K562 (cell line): ENCODE data around the gene ZBTB16. TPM values are rescaled to one million over a fixed set of nuclear protein-coding genes. Genes with fewer than 3 reads are reported as not detected.

Experiments
- ATAC-seq: fragments of 200-7000 bp; cut with Tn5 transposase; 3 replicates; pipeline ENCODE4 v1.9.1; 2020; ENCODE audit warnings: moderate library complexity
- BruUV-seq: library from RNA; stranded (reverse); fragments of 400-500 nt; replicated peaks from 2 replicates; lab custom pipeline; 2021; lab: Mats Ljungman, UMichigan
- CTCF ChIA-PET: fragments of 300-600 bp; formaldehyde crosslinking; extraction: SDS; loops from one replicate; lab custom pipeline; 2021; ENCODE audit warnings: low intra/inter-chr PET ratio; lab: Yijun Ruan, JAX
- POLR2A ChIA-PET: fragments of 300-600, 350-650 bp; sonication (Branson Sonifier 250); formaldehyde crosslinking; extraction: SDS; loops from one replicate; lab custom pipeline; 2021; ENCODE audit warnings: antibody characterized with exemption, inconsistent platforms; lab: Yijun Ruan, JAX
- DNase-seq, 4 experiments: peaks; one replicate each; pipeline versions ENCODE4 v3.0.0 to v3.0.0-alpha.2; 2011 to 2018; ENCODE audit warnings: low spot score in 3 of 4, mixed read lengths in 3 of 4; ENCODE audit errors: extremely low read depth in 1 of 4
- FAIRE-seq: peaks from 2 replicates; lab custom pipeline; 2011; peaks lifted over from hg19 to GRCh38; lab: Jason Lieb, UNC
- H2AFZ ChIP-seq: 2 replicates; pipeline ENCODE4 v1.6.0; 2011; ENCODE audit warnings: low read depth, low read length, control low read depth, inconsistent platforms
- H3K27ac ChIP-seq: fragments of 200-600 bp; 3 replicates; pipeline ENCODE4 v1.8.0; 2011; ENCODE audit warnings: low read depth, mild to moderate bottlenecking, control low read depth, inconsistent platforms, low read length, moderate library complexity, mixed read lengths; ENCODE audit errors: extremely low read depth
- H3K27me3 ChIP-seq, 2 experiments: fragments of 300-600 bp in 1 of 2; 2 replicates in 1 of 2; 3 replicates in 1 of 2; pipeline versions ENCODE4 v1.6.0 to v1.8.0; 2011; ENCODE audit warnings: inconsistent platforms in 2 of 2, low read length in 2 of 2, mild to moderate bottlenecking in 1 of 2, mixed read lengths in 1 of 2, moderate library complexity in 1 of 2; ENCODE audit not compliant: control insufficient read depth in 2 of 2, insufficient read depth in 2 of 2
- H3K36me3 ChIP-seq: fragments of 300-600 bp; 3 replicates; pipeline ENCODE4 v1.8.0; 2011; ENCODE audit warnings: mild to moderate bottlenecking, low read length, inconsistent platforms; ENCODE audit not compliant: control insufficient read depth, insufficient read depth
- H3K4me1 ChIP-seq, 2 experiments: fragments of 200-600 bp in 1 of 2; replicated peaks in 1 of 2; 2 replicates in 1 of 2; 3 replicates in 1 of 2; pipeline versions ENCODE4 v1.5.1 to v1.8.0; 2011; ENCODE audit warnings: inconsistent platforms in 2 of 2, low read length in 2 of 2, mild to moderate bottlenecking in 1 of 2, mixed read lengths in 1 of 2, moderate library complexity in 1 of 2; ENCODE audit not compliant: control insufficient read depth in 2 of 2, insufficient read depth in 2 of 2
- H3K4me2 ChIP-seq: 2 replicates; pipeline ENCODE4 v1.6.1; 2011; ENCODE audit warnings: low read length, control low read depth, inconsistent platforms, mixed read lengths; ENCODE audit not compliant: insufficient read depth
- H3K4me3 ChIP-seq: fragments of 200-600 bp; sonication (generic), shearing (Covaris generic); 2 replicates; pipeline ENCODE4 v1.5.1; 2016; ENCODE audit warnings: control low read depth, inconsistent platforms
- H3K79me2 ChIP-seq: fragments of 200-600 bp; 3 replicates; pipeline ENCODE4 v1.8.0; 2011; ENCODE audit warnings: low read length, inconsistent platforms; ENCODE audit not compliant: control insufficient read depth, insufficient read depth
- H3K9ac ChIP-seq, 2 experiments: 2 replicates each; pipeline versions ENCODE4 v1.6.0 to v1.6.1; 2011; ENCODE audit warnings: low read depth in 2 of 2, low read length in 2 of 2, control low read depth in 1 of 2, inconsistent platforms in 1 of 2, mild to moderate bottlenecking in 1 of 2, mixed read lengths in 1 of 2; ENCODE audit not compliant: insufficient read depth in 1 of 2
- H3K9me1 ChIP-seq: one replicate; pipeline ENCODE4 v1.6.0; 2011; ENCODE audit warnings: inconsistent platforms, mild to moderate bottlenecking, low read length, moderate library complexity; ENCODE audit not compliant: control insufficient read depth, insufficient read depth
- H3K9me3 ChIP-seq: replicated peaks from 2 replicates; pipeline ENCODE4 v1.5.1; 2011; ENCODE audit warnings: low read depth, low read length, inconsistent platforms; ENCODE audit not compliant: control insufficient read depth, insufficient read depth
- H4K20me1 ChIP-seq: replicated peaks from 2 replicates; pipeline ENCODE4 v1.6.1; 2011; ENCODE audit warnings: low read length, inconsistent platforms, mixed read lengths; ENCODE audit not compliant: control insufficient read depth, insufficient read depth
- ARID2 ChIP-seq: fragments of 450-650 bp; IDR thresholded peaks from 2 replicates; pipeline ENCODE4 v1.6.1; 2017; ENCODE audit warnings: antibody characterized with exemption, mild to moderate bottlenecking
- CEBPG ChIP-seq, 3 experiments: fragments of 200-800 bp in 1 of 3; sonication (Bioruptor generic) in 1 of 3; sonication (generic) in 1 of 3; formaldehyde crosslinking in 1 of 3; IDR thresholded peaks in 2 of 3; conservative IDR thresholded peaks in 1 of 3; 2 replicates each; pipeline versions ENCODE4 v1.6.1 to v1.8.0; 2016 to 2022; ENCODE audit warnings: missing compliant biosample characterization in 2 of 3, missing genetic modification characterization in 2 of 3, mild to moderate bottlenecking in 1 of 3, missing genetic modification reagents in 1 of 3
- FIP1L1 ChIP-seq: fragments of 200-400 bp; formaldehyde crosslinking; IDR thresholded peaks from 2 replicates; pipeline ENCODE4 v1.6.1; 2018; ENCODE audit warnings: mild to moderate bottlenecking, low read depth, low read length; ENCODE audit not compliant: poor library complexity, severe bottlenecking
- FOXJ3 ChIP-seq: sonication (generic); formaldehyde crosslinking; IDR thresholded peaks from 2 replicates; pipeline ENCODE4 v1.4.0; 2020; ENCODE audit warnings: mild to moderate bottlenecking, missing genetic modification reagents
- KDM1A ChIP-seq, 2 experiments: fragments of 450-650 bp; IDR thresholded peaks; 2 replicates each; pipeline ENCODE4 v1.6.1; 2016; ENCODE audit warnings: mild to moderate bottlenecking in 2 of 2
- SMAD2 ChIP-seq: fragments of 150-350 bp; IDR thresholded peaks from 2 replicates; pipeline ENCODE4 v1.6.1; 2014; ENCODE audit warnings: low read depth, mild to moderate bottlenecking, low read length
- SMARCE1 ChIP-seq: fragments of 450-650 bp; IDR thresholded peaks from 2 replicates; pipeline ENCODE4 v1.7.1; 2016; ENCODE audit warnings: mild to moderate bottlenecking
- USF2 ChIP-seq: sonication (generic); formaldehyde crosslinking; IDR thresholded peaks from 2 replicates; pipeline ENCODE4 v1.5.0; 2020; ENCODE audit warnings: missing genetic modification reagents
- YBX1 ChIP-seq: fragments of 450-650 bp; IDR thresholded peaks from 2 replicates; pipeline ENCODE4 v1.7.1; 2016; ENCODE audit warnings: mild to moderate bottlenecking
- ZNF644 ChIP-seq: fragments of 200-800 bp; sonication (Bioruptor generic); IDR thresholded peaks from 2 replicates; pipeline ENCODE4 v1.6.1; 2016; ENCODE audit warnings: low read depth, missing genetic modification characterization, missing compliant biosample characterization
- ZSCAN29 ChIP-seq: fragments of 450-650 bp; IDR thresholded peaks from 2 replicates; pipeline ENCODE4 v1.6.1; 2017
- WGBS: fragments of 100-300 bp; shearing (Covaris generic); methylation state at CpG from one replicate; pipeline ENCODE4 v1.1.6; 2016; ENCODE audit warnings: low coverage, mixed read lengths; ENCODE audit not compliant: insufficient coverage; ENCODE audit errors: missing lambda C conversion rate; 5-methylcytosine and 5-hydroxymethylcytosine counted together
- in situ Hi-C: fragments of 300-500 bp; cut with MboI; formaldehyde crosslinking; loops from 4 replicates; pipeline ENCODE4 v1.15.0; 2018; ENCODE audit warnings: inconsistent platforms, mixed read lengths
- intact Hi-C: fragments of 100-400 bp; cut with micrococcal nuclease; formaldehyde crosslinking; loops from 2 replicates; pipeline ENCODE4 v1.14.2; 2022
- polyA plus RNA-seq, 8 experiments: library from polyadenylated mRNA; depleted of rRNA in 4 of 8; stranded (reverse) in 5 of 8; unstranded in 3 of 8; fragments of >200 nt; fragmentation: Nextera tagmentation in 2 of 8; fragmentation: Illumina TruSeq in 1 of 8; extraction: Ambion mirVana in 2 of 8; extraction: Trizol in 1 of 8; gene quantifications; 2 replicates each; pipeline versions ENCODE4 v1.2.1 to v1.2.3, GENCODE V29; 2011 to 2014; ENCODE audit warnings: inconsistent platforms in 1 of 8, missing spikeins in 1 of 8
- total RNA-seq, 7 experiments: library from RNA; depleted of rRNA in 6 of 7; stranded (reverse); fragments of >200 nt in 6 of 7; fragmentation: Illumina TruSeq in 2 of 7; extraction: Trizol in 2 of 7; gene quantifications; 2 replicates each; pipeline versions ENCODE4 v1.2.1 to v1.2.3, GENCODE V29; 2011 to 2021; ENCODE audit warnings: low replicate concordance in 1 of 7
- TF ChIP-seq, protein P1 (sequence below), 2 experiments: fragments of 450-650 bp; IDR thresholded peaks; 2 replicates each; pipeline ENCODE4 v1.6.1; 2016
- TF ChIP-seq, protein P2 (sequence below), 2 experiments: fragments of 150-350 bp in 1 of 2; IDR thresholded peaks; 2 replicates each; pipeline ENCODE4 v1.6.1; 2012 to 2016; ENCODE audit warnings: low read depth in 2 of 2, low read length in 2 of 2, mild to moderate bottlenecking in 1 of 2, moderate library complexity in 1 of 2

ZBTB16 gene
- total and polyA plus RNA-seq, 9 of the 15 experiments (the other 6 are each of a cell fraction or from before 2014, with no cell fraction given) = 0.06 to 0.40 (median 0.24) TPM; not detected in 4

DNA sequence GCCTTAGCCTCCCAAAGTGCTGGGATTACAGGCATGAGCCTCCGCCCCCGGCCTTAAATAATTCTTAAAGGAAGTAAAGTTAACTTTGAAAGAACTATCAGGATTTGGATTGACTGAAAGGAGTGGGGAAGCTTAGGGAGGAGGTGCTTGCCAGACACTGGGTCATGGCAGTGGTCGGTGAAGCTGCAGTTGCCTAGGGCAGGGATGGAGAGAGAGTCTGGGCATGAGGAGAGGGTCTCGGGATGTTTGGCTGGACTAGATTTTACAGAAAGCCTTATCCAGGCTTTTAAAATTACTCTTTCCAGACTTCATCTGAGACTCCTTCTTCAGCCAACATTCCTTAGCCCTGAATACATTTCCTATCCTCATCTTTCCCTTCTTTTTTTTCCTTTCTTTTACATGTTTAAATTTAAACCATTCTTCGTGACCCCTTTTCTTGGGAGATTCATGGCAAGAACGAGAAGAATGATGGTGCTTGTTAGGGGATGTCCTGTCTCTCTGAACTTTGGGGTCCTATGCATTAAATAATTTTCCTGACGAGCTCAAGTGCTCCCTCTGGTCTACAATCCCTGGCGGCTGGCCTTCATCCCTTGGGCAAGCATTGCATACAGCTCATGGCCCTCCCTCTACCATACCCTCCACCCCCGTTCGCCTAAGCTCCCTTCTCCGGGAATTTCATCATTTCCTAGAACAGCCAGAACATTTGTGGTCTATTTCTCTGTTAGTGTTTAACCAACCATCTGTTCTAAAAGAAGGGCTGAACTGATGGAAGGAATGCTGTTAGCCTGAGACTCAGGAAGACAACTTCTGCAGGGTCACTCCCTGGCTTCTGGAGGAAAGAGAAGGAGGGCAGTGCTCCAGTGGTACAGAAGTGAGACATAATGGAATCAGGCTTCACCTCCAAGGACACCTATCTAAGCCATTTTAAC, 236.4 kb downstream of the ZBTB16 start, which contains the start of gene NNMT:
NNMT (plus strand) TSS at position 724 of the 929 bp plus-strand sequence; CDS start at position 882, 158 bp downstream.
- Histone ChIP-seq H2AFZ (peak within 1 kb of the TSS; percentile 84), H3K27ac (peak within 1 kb of the TSS; percentile 86)
- intact Hi-C loops = loop anchor here (5.0 kb wide), 1 partner anchor 141 kb away; the partner anchor contains the start of gene REXO2
- TF ChIP-seq, protein P1, sequence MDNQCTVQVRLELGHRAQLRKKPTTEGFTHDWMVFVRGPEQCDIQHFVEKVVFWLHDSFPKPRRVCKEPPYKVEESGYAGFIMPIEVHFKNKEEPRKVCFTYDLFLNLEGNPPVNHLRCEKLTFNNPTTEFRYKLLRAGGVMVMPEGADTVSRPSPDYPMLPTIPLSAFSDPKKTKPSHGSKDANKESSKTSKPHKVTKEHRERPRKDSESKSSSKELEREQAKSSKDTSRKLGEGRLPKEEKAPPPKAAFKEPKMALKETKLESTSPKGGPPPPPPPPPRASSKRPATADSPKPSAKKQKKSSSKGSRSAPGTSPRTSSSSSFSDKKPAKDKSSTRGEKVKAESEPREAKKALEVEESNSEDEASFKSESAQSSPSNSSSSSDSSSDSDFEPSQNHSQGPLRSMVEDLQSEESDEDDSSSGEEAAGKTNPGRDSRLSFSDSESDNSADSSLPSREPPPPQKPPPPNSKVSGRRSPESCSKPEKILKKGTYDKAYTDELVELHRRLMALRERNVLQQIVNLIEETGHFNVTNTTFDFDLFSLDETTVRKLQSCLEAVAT (IDR thresholded peaks at IDR 0.05) = no peak
- no peak for TF ChIP-seq ARID2
- no peak for TF ChIP-seq FIP1L1
- no peak for TF ChIP-seq USF2 (CRISPR knock-in tag)
- no peak for TF ChIP-seq SMAD2
- TF ChIP-seq KDM1A (IDR thresholded peaks at IDR 0.05) = no peak
- TF ChIP-seq YBX1 = no peak
- no peak for TF ChIP-seq SMARCE1
- no peak for TF ChIP-seq ZSCAN29
- 0 out of 2 replicates have a peak, but pooled peaks have one; percentile 43 for TF ChIP-seq ZNF644 (tag)
- TF ChIP-seq CEBPG (CRISPR knock-in tag; IDR thresholded peaks at IDR 0.05) = no peak
- peak in 1 of 2 experiments; percentile 89; a peak in 3 of 4 replicates for TF ChIP-seq CEBPG (tag; conservative IDR thresholded peaks at IDR 0.05 in 1 of 2, IDR thresholded peaks at IDR 0.05 in 1 of 2)
- no peak for TF ChIP-seq FOXJ3 (CRISPR knock-in tag)
- TF ChIP-seq, protein P2, sequence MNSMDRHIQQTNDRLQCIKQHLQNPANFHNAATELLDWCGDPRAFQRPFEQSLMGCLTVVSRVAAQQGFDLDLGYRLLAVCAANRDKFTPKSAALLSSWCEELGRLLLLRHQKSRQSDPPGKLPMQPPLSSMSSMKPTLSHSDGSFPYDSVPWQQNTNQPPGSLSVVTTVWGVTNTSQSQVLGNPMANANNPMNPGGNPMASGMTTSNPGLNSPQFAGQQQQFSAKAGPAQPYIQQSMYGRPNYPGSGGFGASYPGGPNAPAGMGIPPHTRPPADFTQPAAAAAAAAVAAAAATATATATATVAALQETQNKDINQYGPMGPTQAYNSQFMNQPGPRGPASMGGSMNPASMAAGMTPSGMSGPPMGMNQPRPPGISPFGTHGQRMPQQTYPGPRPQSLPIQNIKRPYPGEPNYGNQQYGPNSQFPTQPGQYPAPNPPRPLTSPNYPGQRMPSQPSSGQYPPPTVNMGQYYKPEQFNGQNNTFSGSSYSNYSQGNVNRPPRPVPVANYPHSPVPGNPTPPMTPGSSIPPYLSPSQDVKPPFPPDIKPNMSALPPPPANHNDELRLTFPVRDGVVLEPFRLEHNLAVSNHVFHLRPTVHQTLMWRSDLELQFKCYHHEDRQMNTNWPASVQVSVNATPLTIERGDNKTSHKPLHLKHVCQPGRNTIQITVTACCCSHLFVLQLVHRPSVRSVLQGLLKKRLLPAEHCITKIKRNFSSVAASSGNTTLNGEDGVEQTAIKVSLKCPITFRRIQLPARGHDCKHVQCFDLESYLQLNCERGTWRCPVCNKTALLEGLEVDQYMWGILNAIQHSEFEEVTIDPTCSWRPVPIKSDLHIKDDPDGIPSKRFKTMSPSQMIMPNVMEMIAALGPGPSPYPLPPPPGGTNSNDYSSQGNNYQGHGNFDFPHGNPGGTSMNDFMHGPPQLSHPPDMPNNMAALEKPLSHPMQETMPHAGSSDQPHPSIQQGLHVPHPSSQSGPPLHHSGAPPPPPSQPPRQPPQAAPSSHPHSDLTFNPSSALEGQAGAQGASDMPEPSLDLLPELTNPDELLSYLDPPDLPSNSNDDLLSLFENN (IDR thresholded peaks at IDR 0.05; ENCODE audit: low read depth in 2 of 2, low read length in 2 of 2) = no peak

More for the DNA sequence above, 236.4 kb downstream of the ZBTB16 start, which contains the start of gene NNMT:
- Histone ChIP-seq H3K27me3 (no peaks in the 10 kb centered on the region), H3K9me3 (no peaks in the 10 kb centered on the region), H3K4me2 (peak within 1 kb of the TSS; percentile 85), H3K4me3 (peak within 1 kb of the TSS; percentile 25), H3K4me1 (peaks cover 9 to 54% of the 10 kb centered on the region in 2 experiments), H3K79me2 (peaks cover 2% of the 10 kb centered on the region; the same call in 1 of the 3 replicates), H4K20me1 (no peaks in the 10 kb centered on the region), H3K9me1 (no peaks in the 10 kb centered on the region), H3K9ac (peak within 1 kb of the TSS in 1 of 2 experiments; percentile 60; a peak in 3 of 4 replicates), H3K36me3 (no peaks in the 10 kb centered on the region)
- no TSS peak for BruUV-seq
- FAIRE-seq = peak; percentile 29
- peak; percentile 37 for ATAC-seq
- DNase-seq = peak in 2 of 4 experiments; percentile 26 to 30
- ChIA-PET CTCF (no interaction called here), POLR2A (interaction anchor here (0.6 to 1.7 kb wide), 3 partner anchors 8 to 15 kb away, joined by 3 to 4 read pairs (median 3); no protein-coding TSS in a partner anchor)
- WGBS = 50% methylated on average over 11 of the region's 11 CpGs
- in situ Hi-C loops = no loop called here
